Measurements from ENCODE around the gene TLE5.
"Not testable (repeated sequence)": the region's sequence is repeated elsewhere in the genome, so short reads cannot be mapped to it uniquely, and the experiment has no call there.

The TLE5 gene

DNA sequence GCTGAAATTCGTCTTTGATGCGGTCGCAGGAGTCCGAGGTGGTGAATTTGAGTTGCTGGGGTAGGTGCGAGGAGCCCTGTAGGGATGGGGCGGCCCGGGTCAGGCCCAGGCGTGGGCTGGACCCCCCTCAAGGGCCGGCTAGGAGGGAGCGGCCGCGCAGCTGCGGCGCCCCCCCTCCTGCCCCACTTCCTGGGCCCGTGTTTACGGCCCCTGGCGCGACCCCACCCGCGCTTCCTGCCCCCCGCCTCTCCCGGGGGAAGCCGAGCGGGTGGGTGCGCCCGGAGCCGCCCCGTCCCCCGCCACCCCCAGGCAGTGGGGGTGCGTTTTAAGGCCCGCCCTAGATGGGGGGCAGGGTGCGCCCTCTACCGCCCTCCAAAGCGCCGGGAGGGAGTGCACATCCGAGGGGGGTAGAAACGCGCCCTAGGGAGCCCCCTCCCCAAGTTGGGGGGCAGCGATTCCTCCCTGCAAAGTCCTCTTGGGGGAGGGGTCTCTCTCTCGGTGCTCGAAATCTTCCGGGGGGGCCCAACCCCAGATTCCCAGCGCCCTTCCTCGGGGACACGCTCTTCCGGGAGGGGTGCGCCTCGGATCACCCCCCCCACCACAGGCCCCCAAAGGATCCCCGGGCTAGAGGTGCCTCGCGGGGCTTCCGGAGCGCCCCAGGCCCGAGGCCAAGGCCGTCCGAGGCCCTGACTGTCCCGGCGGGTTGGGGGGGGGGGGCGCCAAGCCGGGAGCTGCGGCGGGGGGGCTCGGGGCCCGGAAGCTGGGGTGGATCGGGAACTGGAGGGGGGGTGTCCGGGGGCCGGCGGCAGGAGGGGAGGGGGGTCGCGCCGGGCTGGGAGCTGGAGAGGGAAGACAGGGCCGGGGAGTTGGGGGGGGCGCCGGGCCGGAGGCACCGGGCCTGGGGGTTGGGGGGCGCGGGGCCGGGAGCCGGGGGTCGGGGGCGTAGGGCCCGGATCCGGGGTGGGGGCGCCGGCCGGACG lies 823 bp downstream of the TLE5 start:
- DNase-seq (ENCODE audit: low spot score): peak; percentile 33

- no peak for DNase-seq (ENCODE audit: low spot score)
Observed at GRCh38 chr19:3060857-3061181, 1.5 kb downstream of the TLE5 start.

- no peak for DNase-seq (ENCODE audit: low spot score)
Observed at GRCh38 chr19:3059653-3060052, 2.6 kb downstream of the TLE5 start.

DNA sequence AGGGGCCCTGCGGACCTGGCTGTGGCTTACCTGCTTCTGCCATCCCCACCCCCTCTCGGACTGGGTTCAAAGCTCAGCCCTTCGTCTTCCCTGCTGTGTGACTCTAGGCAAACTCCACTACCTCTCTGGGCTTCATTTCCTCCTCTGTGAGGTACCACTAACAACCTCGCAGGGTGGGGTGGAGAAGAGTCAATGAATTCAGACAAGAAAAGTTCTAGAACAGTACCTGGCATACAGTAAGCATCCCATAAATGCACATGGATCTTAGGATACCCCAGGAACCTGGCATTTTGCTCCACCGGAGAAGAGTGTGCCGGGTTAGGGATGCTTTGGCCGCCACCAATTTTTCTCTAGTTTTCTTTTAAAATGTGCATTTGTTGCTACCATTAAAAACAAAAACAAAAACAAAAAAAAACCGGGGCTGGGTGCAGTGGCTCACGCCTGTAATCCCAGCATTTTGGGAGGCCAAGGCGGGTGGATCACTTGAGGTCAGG lies 3.4 kb downstream of the TLE5 start:
- no peak for DNase-seq (ENCODE audit: low spot score)

DNA sequence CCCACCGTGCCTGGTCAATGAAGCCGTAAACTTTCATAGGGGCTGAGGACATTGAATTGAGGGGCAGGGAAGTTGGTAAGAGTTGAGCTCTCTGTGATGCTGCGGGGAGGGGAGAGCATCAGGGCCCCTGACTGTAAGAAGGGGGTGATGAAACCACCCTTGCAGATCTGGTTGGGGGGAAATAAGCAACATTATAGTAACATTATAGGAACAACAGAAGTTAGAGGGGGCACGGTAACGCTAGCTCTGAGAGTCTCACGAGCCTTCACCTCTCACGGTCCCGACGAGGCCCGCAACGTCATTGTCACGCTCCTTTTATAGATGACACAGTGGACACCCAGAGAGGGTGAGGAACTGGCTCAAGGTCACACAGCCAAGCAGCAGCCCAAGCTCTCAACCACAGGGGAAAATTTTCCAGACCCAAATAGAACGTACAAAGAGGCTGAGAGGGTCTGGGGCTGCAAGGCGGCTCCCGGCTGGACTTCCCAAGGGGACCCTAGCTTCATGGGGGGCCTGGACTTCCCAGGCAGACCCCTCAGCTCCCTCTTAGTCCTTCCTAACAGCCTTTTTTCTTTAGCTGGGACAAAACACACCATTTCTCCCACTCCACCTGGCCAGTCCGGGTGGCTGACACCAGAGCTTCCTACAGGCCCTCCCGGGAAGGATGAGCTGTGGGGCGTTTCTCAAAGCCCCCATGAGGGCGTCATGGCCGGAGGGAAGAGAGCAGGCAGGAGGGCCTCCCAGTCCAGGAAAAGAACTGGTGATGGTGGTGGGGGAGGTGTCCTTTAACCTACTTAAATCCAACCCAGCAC lies 4.1 kb downstream of the TLE5 start:
- no peak for DNase-seq (ENCODE audit: low spot score)

GRCh38 chr19:3057275-3057714 lies 5.0 kb downstream of the TLE5 start:
- DNase-seq (ENCODE audit: low spot score): no peak

DNA sequence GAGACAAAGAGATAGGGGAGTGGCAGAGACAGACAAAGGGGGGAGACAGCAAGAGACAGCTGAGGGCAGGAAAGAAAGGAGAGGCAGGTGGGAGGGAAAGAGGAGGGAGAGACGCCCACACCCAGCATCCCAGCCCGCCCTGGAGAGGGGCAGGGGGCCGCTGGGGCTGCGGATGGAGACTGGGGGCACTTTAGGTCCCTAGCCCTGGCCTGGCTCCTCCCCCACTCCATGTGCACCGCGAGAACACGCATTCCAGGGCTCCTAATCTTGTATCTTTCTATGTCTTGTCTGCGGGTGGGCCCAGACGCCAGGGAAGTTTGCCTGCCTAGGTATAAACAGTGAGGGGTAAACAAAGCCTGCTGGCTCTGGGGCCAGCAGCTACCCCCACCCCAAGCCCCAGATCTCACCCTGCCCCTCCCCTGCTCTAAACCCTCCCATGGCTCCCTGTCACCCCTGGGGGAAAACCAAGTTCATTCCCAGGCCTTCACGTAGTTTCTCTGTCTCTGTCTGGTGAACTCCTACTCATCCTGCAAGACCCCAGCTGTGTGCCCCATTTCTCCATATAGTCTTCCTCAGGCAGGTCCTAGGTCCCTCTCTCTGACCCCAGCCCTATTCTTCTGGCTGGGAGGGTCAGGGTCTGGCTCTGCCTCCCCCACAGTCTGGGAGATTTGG lies 5.7 kb downstream of the TLE5 start:
- no peak for DNase-seq (ENCODE audit: low spot score)

- DNase-seq (ENCODE audit: low spot score): no peak
Observed at GRCh38 chr19:3055741-3056416, 6.4 kb downstream of the TLE5 start.

GRCh38 chr19:3054972-3055740 lies 7.1 kb downstream of the TLE5 start:
- no peak for DNase-seq (ENCODE audit: low spot score)

DNA sequence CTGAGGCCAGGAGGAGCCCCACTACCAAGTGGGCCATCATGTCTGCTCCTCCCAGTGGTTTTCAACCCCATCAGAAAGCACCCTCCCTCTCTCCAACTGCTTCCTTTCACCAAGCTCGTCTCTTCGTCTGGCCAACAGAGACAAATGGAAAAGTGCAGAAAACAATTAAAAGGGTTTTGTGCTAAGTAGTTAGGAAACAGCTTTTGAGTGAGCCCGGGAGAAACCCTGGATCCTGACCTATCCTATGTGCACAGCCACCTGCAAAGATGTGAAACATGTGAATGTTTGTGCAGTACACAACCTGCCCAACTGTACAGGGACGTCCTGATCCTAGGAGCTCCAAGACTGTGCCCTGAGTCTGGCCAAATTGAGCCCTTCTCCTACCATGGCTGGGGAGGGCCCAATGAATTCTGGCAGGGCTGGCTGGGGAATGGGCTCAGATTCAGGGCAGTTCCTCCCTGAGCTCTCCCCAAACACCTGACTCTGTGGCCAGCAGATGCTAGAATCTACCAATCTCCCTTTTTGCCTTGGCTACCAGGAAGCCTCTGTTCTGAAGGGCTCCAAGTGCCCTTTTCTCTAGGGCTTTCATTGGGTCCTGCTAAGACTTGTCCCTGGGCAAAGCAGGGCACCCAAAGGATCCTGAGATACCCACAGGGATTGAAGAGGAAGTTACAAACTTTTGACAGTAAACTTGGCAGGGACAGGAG lies 7.9 kb downstream of the TLE5 start:
- no peak for DNase-seq (ENCODE audit: low spot score)

DNA sequence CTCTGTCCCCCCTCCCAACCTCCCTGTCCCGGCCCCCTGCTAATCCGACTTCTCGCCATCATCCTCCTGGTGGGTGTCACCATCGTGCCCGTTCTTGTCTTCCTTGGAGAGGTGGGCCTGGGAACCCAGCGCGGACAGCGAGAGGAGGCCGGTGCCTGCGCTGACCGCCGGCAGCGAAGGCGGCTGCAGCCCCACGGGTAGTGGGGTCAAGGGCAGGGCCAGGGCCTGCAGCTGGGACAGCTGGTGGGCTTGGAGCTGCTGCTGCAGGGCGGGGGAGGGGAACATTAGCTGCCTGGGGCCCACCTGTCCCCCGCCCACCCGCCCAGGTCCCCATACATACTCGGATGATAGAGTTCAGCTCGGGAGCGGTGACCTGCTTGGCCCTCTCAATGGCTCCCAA lies 8.5 kb downstream of the TLE5 start:
- no peak for DNase-seq (ENCODE audit: low spot score)

- DNase-seq (ENCODE audit: low spot score): no peak
Observed at GRCh38 chr19:3053218-3053621, 9.1 kb downstream of the TLE5 start.

DNA sequence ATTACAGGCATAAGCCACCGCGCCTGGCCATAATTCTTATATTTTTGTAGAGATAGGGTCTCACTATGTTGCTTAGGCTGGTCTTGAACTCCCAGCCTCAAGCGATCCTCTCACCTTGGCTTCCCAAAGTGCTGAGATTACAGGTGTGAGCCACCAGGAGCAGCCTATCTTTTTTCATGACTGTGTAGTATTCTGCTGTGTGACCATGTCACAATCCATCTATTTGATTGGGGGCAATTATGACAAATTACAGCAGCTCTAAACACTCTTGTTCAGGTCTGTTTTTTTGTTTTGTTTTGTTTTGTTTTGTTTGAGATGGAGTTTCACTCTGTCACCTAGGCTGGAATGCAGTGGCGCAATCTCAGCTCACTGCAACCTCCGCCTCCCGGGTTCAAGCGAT lies 12.3 kb downstream of the TLE5 start:
- not testable (repeated sequence) for DNase-seq (ENCODE audit: low spot score)

- no peak for DNase-seq (ENCODE audit: low spot score)
Observed at GRCh38 chr19:3049089-3049488, 13.2 kb downstream of the TLE5 start.

- no peak for DNase-seq (ENCODE audit: low spot score)
Observed at GRCh38 chr19:3048190-3048533, 14.1 kb downstream of the TLE5 start.

DNA sequence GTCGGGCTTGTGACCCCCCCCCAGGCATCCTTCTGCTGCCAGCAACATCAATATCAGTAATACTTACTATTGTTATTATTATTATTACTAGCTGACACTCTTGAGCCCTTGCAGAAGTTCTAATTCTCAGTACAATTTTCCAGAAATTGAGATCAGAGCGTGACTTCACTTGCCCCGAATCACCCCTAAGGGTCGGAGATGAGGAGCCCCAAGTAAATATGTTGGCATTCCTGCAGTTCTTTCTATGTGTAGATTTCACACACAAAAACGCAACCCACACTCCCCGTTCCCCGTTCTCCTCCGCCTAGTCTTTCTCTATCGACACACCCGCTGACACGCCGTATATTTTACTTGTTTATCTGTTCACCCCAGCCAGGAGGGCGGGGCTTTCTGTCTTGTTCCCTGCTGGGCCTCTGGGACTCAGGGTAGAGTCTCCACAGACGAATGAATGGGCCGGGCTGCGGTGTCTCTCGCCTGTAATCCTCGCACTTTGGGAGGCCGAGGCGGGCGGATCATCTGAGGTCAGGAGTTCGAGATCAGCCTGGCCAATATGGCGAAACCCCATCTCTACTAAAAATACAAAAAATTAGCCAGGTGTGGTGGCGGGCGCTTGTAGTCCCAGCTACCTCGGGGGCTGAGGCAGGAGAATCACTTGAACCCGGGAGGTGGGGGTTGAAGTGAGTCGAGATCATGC lies 14.7 kb downstream of the TLE5 start:
- DNase-seq (ENCODE audit: low spot score): no peak

DNA sequence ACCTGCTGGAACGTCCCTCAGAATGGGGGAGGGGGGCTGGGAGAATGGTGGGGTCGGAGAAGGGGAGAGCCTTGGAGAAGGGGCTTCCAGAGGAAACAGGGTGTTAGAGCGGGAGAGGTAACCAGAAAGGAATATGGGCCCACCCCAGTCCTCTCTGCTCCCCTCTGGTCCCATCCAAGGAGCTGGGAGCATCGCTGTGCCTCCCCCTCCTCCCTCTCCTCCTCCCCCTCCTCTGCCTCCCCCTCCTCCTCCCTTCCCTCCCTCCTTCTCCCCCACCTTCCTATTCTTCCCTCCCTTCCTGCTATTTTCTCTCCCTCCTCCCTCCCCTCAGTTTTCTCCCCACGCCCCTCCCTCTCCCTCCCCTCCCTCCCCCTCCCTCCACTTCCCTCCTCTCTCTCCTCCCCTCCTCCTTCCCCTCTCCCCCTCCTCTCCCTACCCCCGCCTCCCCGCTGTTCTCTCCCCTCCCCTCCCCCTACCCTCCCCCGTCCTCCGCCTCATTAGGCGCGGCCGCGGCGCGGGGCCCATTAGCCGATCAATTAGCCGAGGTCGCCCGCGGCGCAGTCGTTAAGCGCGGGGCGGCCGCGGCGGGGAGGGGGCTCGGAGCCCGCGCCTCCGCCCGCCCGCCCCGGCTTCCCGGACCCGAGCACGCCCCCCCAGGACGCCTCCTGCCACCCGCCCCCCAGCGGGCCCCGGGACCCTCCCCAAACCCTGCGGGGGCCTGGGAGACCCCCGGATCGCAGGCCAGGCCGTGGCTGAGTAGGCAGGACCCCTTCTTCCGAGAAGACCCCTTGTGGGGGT lies 15.4 kb downstream of the TLE5 start:
- DNase-seq (ENCODE audit: low spot score): no peak

- no peak for DNase-seq (ENCODE audit: low spot score)
Observed at GRCh38 chr19:3045885-3046697, 16.2 kb downstream of the TLE5 start.
